ENCODE data around the gene ROS1. TPM values are rescaled to one million over a fixed set of nuclear protein-coding genes. Genes with fewer than 3 reads are reported as not detected.
"Not testable (repeated sequence)": the region's sequence is repeated elsewhere in the genome, so short reads cannot be mapped to it uniquely, and the experiment has no call there.

ROS1 gene
- not detected for total RNA-seq

GRCh38 chr6:117425431-117426153 lies at the start of gene ROS1:
ROS1 (minus strand) TSS chr6:117425942; CDS start chr6:117425656, 286 bp downstream.
- H3K36me3 Mint-ChIP-seq = no peaks in the 10 kb centered on the region
- no peak for ATAC-seq
- no peak for DNase-seq (ENCODE audit: low spot score in 2 of 2)
- no peaks in the 10 kb centered on the region for H3K9me3 Mint-ChIP-seq
- H3K27ac Mint-ChIP-seq = no peak within 1 kb of the TSS

GRCh38 chr6:117473401-117473800 lies 47.7 kb upstream of the ROS1 start:
- H3K27ac Mint-ChIP-seq = no peak overlapping the region
- ATAC-seq (no peak), DNase-seq (ENCODE audit: low spot score in 2 of 2) (no peak)
- H3K36me3 Mint-ChIP-seq = no peaks in the 10 kb centered on the region
- no peaks in the 10 kb centered on the region for H3K9me3 Mint-ChIP-seq

- H3K36me3 Mint-ChIP-seq = no peaks in the 10 kb centered on the region
- no peak for ATAC-seq
- no peak overlapping the region for H3K27ac Mint-ChIP-seq
- no peak for DNase-seq (ENCODE audit: low spot score in 2 of 2)
- no peaks in the 10 kb centered on the region for H3K9me3 Mint-ChIP-seq
These were observed 46.9 kb upstream of the ROS1 start for GRCh38 chr6:117472667-117473066.

- no peak overlapping the region for H3K27ac Mint-ChIP-seq
- no peaks in the 10 kb centered on the region for H3K9me3 Mint-ChIP-seq
- ATAC-seq (no peak), DNase-seq (ENCODE audit: low spot score in 2 of 2) (no peak)
- no peaks in the 10 kb centered on the region for H3K36me3 Mint-ChIP-seq
These were observed 44.0 kb upstream of the ROS1 start for GRCh38 chr6:117469791-117470190.

- no peak for DNase-seq (ENCODE audit: low spot score in 2 of 2)
- no peak for ATAC-seq
- H3K9me3 Mint-ChIP-seq = no peaks in the 10 kb centered on the region
- no peak overlapping the region for H3K27ac Mint-ChIP-seq
- no peaks in the 10 kb centered on the region for H3K36me3 Mint-ChIP-seq
These were observed 43.6 kb upstream of the ROS1 start for GRCh38 chr6:117469356-117469755.

- not testable (repeated sequence) for DNase-seq (ENCODE audit: low spot score in 2 of 2); H3K27ac Mint-ChIP-seq; H3K9me3 Mint-ChIP-seq; ATAC-seq; H3K36me3 Mint-ChIP-seq
These were observed 42.8 kb upstream of the ROS1 start for GRCh38 chr6:117468527-117468926.

- ATAC-seq (no peak), DNase-seq (ENCODE audit: low spot score in 2 of 2) (no peak)
- H3K36me3 Mint-ChIP-seq = no peaks in the 10 kb centered on the region
- H3K9me3 Mint-ChIP-seq = no peaks in the 10 kb centered on the region
- H3K27ac Mint-ChIP-seq = no peak overlapping the region
These were observed 42.1 kb upstream of the ROS1 start for GRCh38 chr6:117467876-117468275.

- Mint-ChIP-seq H3K36me3 (no peaks in the 10 kb centered on the region), H3K9me3 (no peaks in the 10 kb centered on the region), H3K27ac (no peak overlapping the region)
- DNase-seq (ENCODE audit: low spot score in 2 of 2) (no peak), ATAC-seq (no peak)
These were observed 39.9 kb upstream of the ROS1 start for GRCh38 chr6:117465691-117466090.

GRCh38 chr6:117464700-117465099 lies 39.0 kb upstream of the ROS1 start:
- H3K36me3 Mint-ChIP-seq = no peaks in the 10 kb centered on the region
- H3K9me3 Mint-ChIP-seq = no peaks in the 10 kb centered on the region
- no peak overlapping the region for H3K27ac Mint-ChIP-seq
- peak in 1 of 2 donors; percentile 12 for ATAC-seq
- no peak for DNase-seq (ENCODE audit: low spot score in 2 of 2)

- ATAC-seq (peak; percentile 96 to 97), DNase-seq (ENCODE audit: low spot score in 2 of 2) (no peak)
- no peaks in the 10 kb centered on the region for H3K36me3 Mint-ChIP-seq
- no peak overlapping the region for H3K27ac Mint-ChIP-seq
- no peaks in the 10 kb centered on the region for H3K9me3 Mint-ChIP-seq
These were observed 38.3 kb upstream of the ROS1 start for GRCh38 chr6:117463762-117464665.

GRCh38 chr6:117459204-117459944 lies 33.6 kb upstream of the ROS1 start:
- no peak for ATAC-seq
- no peak for DNase-seq (ENCODE audit: low spot score in 2 of 2)
- Mint-ChIP-seq H3K36me3 (no peaks in the 10 kb centered on the region), H3K9me3 (no peaks in the 10 kb centered on the region), H3K27ac (no peak overlapping the region)

- Mint-ChIP-seq H3K9me3 (no peaks in the 10 kb centered on the region), H3K27ac (no peak overlapping the region), H3K36me3 (no peaks in the 10 kb centered on the region)
- DNase-seq (ENCODE audit: low spot score in 2 of 2) = no peak
- no peak for ATAC-seq
These were observed 31.3 kb upstream of the ROS1 start for GRCh38 chr6:117456998-117457397.

- Mint-ChIP-seq H3K27ac (no peak overlapping the region), H3K36me3 (no peaks in the 10 kb centered on the region)
- ATAC-seq = no peak
These were observed 30.5 kb upstream of the ROS1 start for GRCh38 chr6:117456250-117456649.

GRCh38 chr6:117451671-117452070 lies 25.9 kb upstream of the ROS1 start:
- no peaks in the 10 kb centered on the region for H3K36me3 Mint-ChIP-seq
- DNase-seq (ENCODE audit: low spot score in 2 of 2) (no peak), ATAC-seq (no peak)
- no peaks in the 10 kb centered on the region for H3K9me3 Mint-ChIP-seq
- H3K27ac Mint-ChIP-seq = no peak overlapping the region

More at GRCh38 chr6:117456250-117456649, 30.5 kb upstream of the ROS1 start:
- no peak for DNase-seq (ENCODE audit: low spot score in 2 of 2)
- no peaks in the 10 kb centered on the region for H3K9me3 Mint-ChIP-seq

GRCh38 chr6:117449549-117450439 lies 24.1 kb upstream of the ROS1 start:
- Mint-ChIP-seq H3K9me3 (no peaks in the 10 kb centered on the region), H3K36me3 (no peaks in the 10 kb centered on the region), H3K27ac (no peak overlapping the region)
- DNase-seq (ENCODE audit: low spot score in 2 of 2) (peak in 1 of 2 donors; percentile 61), ATAC-seq (peak in 1 of 2 donors; percentile 38)

Data from activated naive CD4-positive, alpha-beta T cell treated with anti-CD3 and anti-CD28 coated beads, Interleukin-2, amount 50 U/mL, for 72 hours (primary cell).